ENCODE measurements around the gene PHF5A.

Gene PHF5A, protein sequence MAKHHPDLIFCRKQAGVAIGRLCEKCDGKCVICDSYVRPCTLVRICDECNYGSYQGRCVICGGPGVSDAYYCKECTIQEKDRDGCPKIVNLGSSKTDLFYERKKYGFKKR

DNA sequence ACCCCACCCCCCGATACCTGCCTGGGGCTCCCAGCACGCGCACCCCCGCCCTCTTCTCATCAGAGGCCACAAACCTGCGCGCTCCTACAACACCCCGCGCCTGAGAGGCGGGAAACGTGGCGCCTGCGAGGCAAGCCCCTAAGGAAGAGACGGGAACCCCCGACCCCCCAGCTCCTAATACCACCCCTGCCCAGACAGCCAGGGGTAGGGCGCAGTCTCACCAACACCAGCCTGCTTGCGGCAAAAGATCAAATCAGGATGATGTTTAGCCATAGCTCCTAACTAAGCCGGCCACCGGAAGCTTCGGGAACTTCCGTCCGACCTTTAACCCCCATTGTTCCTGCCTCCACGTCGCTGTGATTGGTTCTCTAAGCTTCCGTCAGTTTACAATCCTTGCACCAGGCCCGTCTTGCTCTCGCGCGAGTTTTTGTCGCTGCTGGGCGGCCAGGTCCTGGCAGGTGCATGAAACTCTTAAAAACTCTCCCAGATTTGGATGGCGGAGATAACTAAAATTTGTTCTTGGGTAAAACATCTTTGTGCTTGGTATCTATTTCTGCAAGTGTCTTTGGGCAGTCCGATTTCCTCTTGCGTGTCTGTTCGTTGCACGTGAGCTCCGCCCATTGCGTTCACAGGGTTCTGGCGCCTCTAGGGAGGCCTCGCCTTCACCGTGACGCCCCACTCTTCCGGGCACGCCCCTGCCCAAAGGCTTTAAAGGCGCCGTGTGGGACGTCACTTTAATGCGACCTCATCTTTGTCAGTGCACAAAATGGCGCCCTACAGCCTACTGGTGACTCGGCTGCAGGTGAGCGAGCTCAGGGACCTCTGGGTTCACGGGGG is at the start of gene PHF5A, which contains the start of gene ACO2:
Gene PHF5A, minus strand, starts transcription at position 312 of the 837 bp plus-strand sequence. Its CDS starts 39 bp downstream, at position 273.
Gene ACO2, plus strand, starts transcription at position 737 of the 837 bp plus-strand sequence. Its CDS starts 30 bp downstream, at position 767.
- Mint-ChIP-seq H3K27me3 (no peaks in the 10 kb centered on the region), H3K36me3 (peaks cover 10% of the 10 kb centered on the region), H3K4me1 (ENCODE audit: low read depth) (peaks cover 64% of the 10 kb centered on the region), H3K4me3 (peak within 1 kb of the TSS; percentile 89), H3K27ac (peak within 1 kb of the TSS; percentile 99), H3K9me3 (ENCODE audit: low read depth) (no peaks in the 10 kb centered on the region)

DNA sequence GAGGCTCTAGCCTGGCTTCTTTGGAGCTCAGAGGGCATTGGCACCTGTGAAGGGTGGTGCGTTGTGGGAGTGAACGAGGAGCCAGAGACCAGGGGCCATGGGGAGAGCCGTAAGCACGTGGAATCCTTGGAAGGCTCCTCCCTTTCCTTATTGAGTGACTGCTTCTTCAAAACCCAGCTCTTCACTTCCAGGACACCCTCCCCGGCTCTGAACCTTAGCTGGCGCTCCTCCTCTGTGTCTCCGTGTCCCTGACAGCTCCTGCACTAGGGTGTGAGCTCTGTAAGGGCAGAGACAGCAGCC is 49.5 kb upstream of the PHF5A start:
- Mint-ChIP-seq H3K27me3 (no peaks in the 10 kb centered on the region), H3K36me3 (no peaks in the 10 kb centered on the region), H3K4me3 (no peak overlapping the region), H3K9me3 (ENCODE audit: low read depth) (no peaks in the 10 kb centered on the region), H3K27ac (no peak overlapping the region), H3K4me1 (ENCODE audit: low read depth) (peaks cover 5% of the 10 kb centered on the region)

GRCh38 chr22:41517172-41518047 is 48.9 kb upstream of the PHF5A start:
- no peaks in the 10 kb centered on the region for H3K9me3 Mint-ChIP-seq (ENCODE audit: low read depth)
- H3K27ac Mint-ChIP-seq, result no peak overlapping the region
- no peak overlapping the region for H3K4me3 Mint-ChIP-seq
- H3K36me3 Mint-ChIP-seq, result no peaks in the 10 kb centered on the region
- H3K27me3 Mint-ChIP-seq, result no peaks in the 10 kb centered on the region
- H3K4me1 Mint-ChIP-seq (ENCODE audit: low read depth), result peaks cover 5% of the 10 kb centered on the region

- Mint-ChIP-seq H3K27me3 (no peaks in the 10 kb centered on the region), H3K27ac (no peak overlapping the region), H3K4me1 (ENCODE audit: low read depth) (peaks cover 5% of the 10 kb centered on the region), H3K36me3 (no peaks in the 10 kb centered on the region), H3K4me3 (no peak overlapping the region), H3K9me3 (ENCODE audit: low read depth) (no peaks in the 10 kb centered on the region)
Observed at GRCh38 chr22:41516462-41516861, 48.0 kb upstream of the PHF5A start.

- no peaks in the 10 kb centered on the region for H3K27me3 Mint-ChIP-seq
- H3K9me3 Mint-ChIP-seq (ENCODE audit: low read depth), result no peaks in the 10 kb centered on the region
- H3K4me3 Mint-ChIP-seq, result no peak overlapping the region
- H3K36me3 Mint-ChIP-seq, result no peaks in the 10 kb centered on the region
- peaks cover 5% of the 10 kb centered on the region for H3K4me1 Mint-ChIP-seq (ENCODE audit: low read depth)
- H3K27ac Mint-ChIP-seq, result no peak overlapping the region
Observed at GRCh38 chr22:41513391-41513790, 44.9 kb upstream of the PHF5A start.

- Mint-ChIP-seq H3K27me3 (no peaks in the 10 kb centered on the region), H3K9me3 (ENCODE audit: low read depth) (no peaks in the 10 kb centered on the region), H3K4me3 (no peak overlapping the region), H3K4me1 (ENCODE audit: low read depth) (peaks cover 5% of the 10 kb centered on the region), H3K27ac (peak overlapping the region; percentile 38), H3K36me3 (no peaks in the 10 kb centered on the region)
Observed at GRCh38 chr22:41512421-41513194, 44.1 kb upstream of the PHF5A start.

- H3K4me1 Mint-ChIP-seq (ENCODE audit: low read depth), result no peaks in the 10 kb centered on the region
- no peaks in the 10 kb centered on the region for H3K9me3 Mint-ChIP-seq (ENCODE audit: low read depth)
- no peak overlapping the region for H3K27ac Mint-ChIP-seq
- no peak overlapping the region for H3K4me3 Mint-ChIP-seq
- no peaks in the 10 kb centered on the region for H3K36me3 Mint-ChIP-seq
- no peaks in the 10 kb centered on the region for H3K27me3 Mint-ChIP-seq
Observed at GRCh38 chr22:41511521-41511968, 43.1 kb upstream of the PHF5A start.

DNA sequence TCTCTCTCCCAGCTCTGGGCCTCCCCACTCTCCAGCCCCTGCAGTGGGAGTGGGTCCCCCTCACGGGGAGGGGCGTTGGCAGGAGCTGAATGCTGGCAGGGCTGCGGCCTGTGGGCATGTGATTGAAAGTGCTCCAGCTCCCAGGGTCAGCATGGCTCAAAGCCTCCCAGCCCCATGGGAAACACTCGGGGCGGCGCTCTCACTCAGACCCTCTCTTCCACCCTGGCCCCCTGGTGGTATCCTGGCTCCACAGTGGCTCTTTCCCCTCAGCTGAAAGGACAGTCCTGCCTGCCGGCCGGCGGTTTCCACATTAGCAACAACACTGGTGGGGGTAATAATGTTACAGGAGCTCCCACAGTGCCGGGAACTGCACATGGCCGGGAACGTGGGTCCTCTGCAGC is 40.3 kb upstream of the PHF5A start:
- Mint-ChIP-seq H3K36me3 (peaks cover 2% of the 10 kb centered on the region), H3K27me3 (no peaks in the 10 kb centered on the region), H3K9me3 (ENCODE audit: low read depth) (no peaks in the 10 kb centered on the region), H3K4me1 (ENCODE audit: low read depth) (peaks cover 1% of the 10 kb centered on the region), H3K27ac (no peak overlapping the region), H3K4me3 (no peak overlapping the region)

DNA sequence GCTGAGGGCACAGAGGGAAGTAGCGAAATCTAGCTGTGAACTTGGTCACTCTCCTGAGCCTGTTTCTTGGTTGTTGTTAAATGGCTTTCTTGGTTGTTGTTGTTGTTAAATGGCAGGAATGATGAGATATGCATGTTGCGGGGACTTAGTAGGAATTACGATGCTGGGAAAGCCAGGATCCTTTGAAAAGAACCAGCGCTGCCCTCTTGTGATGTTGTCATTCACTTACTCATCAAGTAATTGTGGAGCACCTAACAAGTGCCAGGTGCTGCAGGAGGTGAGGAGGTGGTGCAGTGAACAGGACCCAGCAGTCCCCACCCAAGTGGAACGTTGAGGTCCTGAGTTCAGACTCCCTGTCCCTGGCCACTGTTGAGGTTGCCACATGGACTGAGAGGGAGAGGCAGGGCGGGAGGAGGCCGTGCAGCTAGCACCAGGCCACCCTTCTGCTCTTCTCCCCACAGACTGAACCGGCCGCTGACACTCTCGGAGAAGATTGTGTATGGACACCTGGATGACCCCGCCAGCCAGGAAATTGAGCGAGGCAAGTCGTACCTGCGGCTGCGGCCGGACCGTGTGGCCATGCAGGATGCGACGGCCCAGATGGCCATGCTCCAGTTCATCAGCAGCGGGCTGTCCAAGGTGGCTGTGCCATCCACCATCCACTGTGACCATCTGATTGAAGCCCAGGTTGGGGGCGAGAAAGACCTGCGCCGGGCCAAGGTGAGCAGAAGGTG is 39.0 kb upstream of the PHF5A start:
- Mint-ChIP-seq H3K4me3 (no peak overlapping the region), H3K9me3 (ENCODE audit: low read depth) (no peaks in the 10 kb centered on the region), H3K27ac (no peak overlapping the region), H3K4me1 (ENCODE audit: low read depth) (peaks cover 1% of the 10 kb centered on the region), H3K36me3 (peaks cover 2% of the 10 kb centered on the region), H3K27me3 (no peaks in the 10 kb centered on the region)

GRCh38 chr22:41505511-41506220 is 37.2 kb upstream of the PHF5A start:
- H3K4me1 Mint-ChIP-seq (ENCODE audit: low read depth), result peaks cover 1% of the 10 kb centered on the region
- H3K27ac Mint-ChIP-seq, result no peak overlapping the region
- H3K9me3 Mint-ChIP-seq (ENCODE audit: low read depth), result no peaks in the 10 kb centered on the region
- H3K36me3 Mint-ChIP-seq, result peaks cover 2% of the 10 kb centered on the region
- no peak overlapping the region for H3K4me3 Mint-ChIP-seq
- no peaks in the 10 kb centered on the region for H3K27me3 Mint-ChIP-seq

- H3K36me3 Mint-ChIP-seq, result peaks cover 2% of the 10 kb centered on the region
- H3K9me3 Mint-ChIP-seq (ENCODE audit: low read depth), result no peaks in the 10 kb centered on the region
- H3K4me1 Mint-ChIP-seq (ENCODE audit: low read depth), result peaks cover 1% of the 10 kb centered on the region
- no peak overlapping the region for H3K4me3 Mint-ChIP-seq
- H3K27me3 Mint-ChIP-seq, result no peaks in the 10 kb centered on the region
- peak overlapping the region; percentile 1 for H3K27ac Mint-ChIP-seq
Observed at GRCh38 chr22:41504816-41505215, 36.3 kb upstream of the PHF5A start.

DNA sequence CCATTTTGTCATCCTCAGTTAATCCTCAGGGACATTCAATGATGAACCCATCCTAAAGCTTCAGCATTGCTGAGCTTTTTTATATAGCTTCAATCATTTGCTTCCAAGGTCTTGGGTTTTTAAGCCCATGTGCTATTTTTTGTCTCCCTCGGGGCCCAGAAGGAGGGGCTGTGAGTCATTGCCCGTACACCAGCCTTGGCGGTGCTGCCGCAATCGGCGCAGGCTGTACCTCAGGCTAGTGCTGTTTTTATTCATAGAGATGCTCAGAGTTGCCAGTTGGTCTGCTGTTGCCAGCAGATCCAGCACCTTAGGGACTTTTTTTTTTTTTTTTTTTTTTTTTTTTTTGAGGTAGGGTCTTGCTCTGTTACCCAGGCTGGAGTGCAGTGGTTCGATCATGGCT is 35.9 kb upstream of the PHF5A start:
- Mint-ChIP-seq H3K27me3 (no peaks in the 10 kb centered on the region), H3K4me1 (ENCODE audit: low read depth) (peaks cover 1% of the 10 kb centered on the region), H3K36me3 (peaks cover 2% of the 10 kb centered on the region), H3K27ac (no peak overlapping the region), H3K4me3 (no peak overlapping the region), H3K9me3 (ENCODE audit: low read depth) (no peaks in the 10 kb centered on the region)

- Mint-ChIP-seq H3K27me3 (no peaks in the 10 kb centered on the region), H3K9me3 (ENCODE audit: low read depth) (no peaks in the 10 kb centered on the region), H3K36me3 (peaks cover 2% of the 10 kb centered on the region), H3K4me1 (ENCODE audit: low read depth) (peaks cover 1% of the 10 kb centered on the region), H3K27ac (peak overlapping the region; percentile 61), H3K4me3 (no peak overlapping the region)
Observed at GRCh38 chr22:41501209-41501608, 32.7 kb upstream of the PHF5A start.
